ENCODE measurements around the gene IGFN1.

DNA sequence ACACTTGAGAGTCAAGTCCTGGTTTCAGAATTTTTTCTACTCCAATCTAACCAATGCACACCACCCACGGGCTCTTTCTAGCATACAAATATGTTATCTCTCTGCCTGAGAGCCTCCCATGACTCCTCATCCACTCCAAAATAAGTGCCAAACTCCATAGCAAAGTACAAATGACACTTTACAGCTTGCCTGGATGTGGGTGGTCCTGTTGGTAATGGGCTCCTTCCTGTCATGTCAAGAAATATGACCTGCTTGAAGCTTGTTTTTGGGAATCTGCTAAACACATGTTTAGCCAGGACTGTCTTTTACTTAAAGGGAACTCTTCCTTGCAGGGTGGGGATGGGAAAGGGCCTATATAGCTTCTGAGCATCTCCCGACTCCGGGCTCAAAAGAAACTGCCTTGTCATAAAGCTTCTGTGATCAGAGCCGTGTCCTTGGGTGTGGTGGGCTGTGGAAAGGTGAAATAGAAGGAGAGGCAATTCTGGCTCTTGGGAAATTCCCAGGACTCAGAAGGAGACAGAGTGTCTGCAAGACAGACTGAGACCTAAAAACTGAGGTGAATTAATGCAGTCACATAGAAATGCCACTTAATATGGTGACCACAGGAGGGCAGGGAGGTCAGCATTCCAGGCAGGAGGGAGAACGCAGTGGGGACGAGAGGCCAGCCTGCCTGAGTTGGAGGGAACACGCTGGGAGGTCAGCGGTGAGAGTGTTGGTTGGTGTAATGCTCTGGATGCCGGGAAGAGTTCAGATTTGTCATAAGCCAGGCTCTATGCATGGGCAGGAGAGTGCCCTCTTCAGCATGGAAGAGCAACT is 6.1 kb upstream of the IGFN1 start:
- TF ChIP-seq, protein P1, sequence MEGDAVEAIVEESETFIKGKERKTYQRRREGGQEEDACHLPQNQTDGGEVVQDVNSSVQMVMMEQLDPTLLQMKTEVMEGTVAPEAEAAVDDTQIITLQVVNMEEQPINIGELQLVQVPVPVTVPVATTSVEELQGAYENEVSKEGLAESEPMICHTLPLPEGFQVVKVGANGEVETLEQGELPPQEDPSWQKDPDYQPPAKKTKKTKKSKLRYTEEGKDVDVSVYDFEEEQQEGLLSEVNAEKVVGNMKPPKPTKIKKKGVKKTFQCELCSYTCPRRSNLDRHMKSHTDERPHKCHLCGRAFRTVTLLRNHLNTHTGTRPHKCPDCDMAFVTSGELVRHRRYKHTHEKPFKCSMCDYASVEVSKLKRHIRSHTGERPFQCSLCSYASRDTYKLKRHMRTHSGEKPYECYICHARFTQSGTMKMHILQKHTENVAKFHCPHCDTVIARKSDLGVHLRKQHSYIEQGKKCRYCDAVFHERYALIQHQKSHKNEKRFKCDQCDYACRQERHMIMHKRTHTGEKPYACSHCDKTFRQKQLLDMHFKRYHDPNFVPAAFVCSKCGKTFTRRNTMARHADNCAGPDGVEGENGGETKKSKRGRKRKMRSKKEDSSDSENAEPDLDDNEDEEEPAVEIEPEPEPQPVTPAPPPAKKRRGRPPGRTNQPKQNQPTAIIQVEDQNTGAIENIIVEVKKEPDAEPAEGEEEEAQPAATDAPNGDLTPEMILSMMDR (IDR thresholded peaks at IDR 0.05; ENCODE audit: borderline replicate concordance, extremely low read depth, low read length, poor library complexity, severe bottlenecking) = peak; percentile 48
- no peak for TF ChIP-seq EZH2 (IDR thresholded peaks at IDR 0.05; ENCODE audit: borderline replicate concordance, low read depth, low read length, severe bottlenecking)
